Ovary (tissue), 3 donors: ENCODE measurements around the gene FRMD4A.

Experiments used
- EP300 ChIP-seq: sonication (generic); formaldehyde crosslinking; IDR thresholded peaks from one replicate; pipeline ENCODE4 v1.6.1; 2017; ENCODE audit warnings: antibody characterized with exemption
- POLR2A ChIP-seq: fragments of 450-650 bp; IDR thresholded peaks from one replicate; pipeline ENCODE4 v1.6.1; 2017; ENCODE audit warnings: antibody characterized with exemption, mild to moderate bottlenecking, moderate library complexity
- TF ChIP-seq, protein P1 (sequence below), 3 donors: fragments of 450-650 bp in 2 of 3; fragments of 200-600 bp in 1 of 3; IDR thresholded peaks; one replicate each; pipeline versions ENCODE4 v1.5.1 to v1.8.0; 2016 to 2022; ENCODE audit warnings: antibody characterized with exemption in 3 of 3, mild to moderate bottlenecking in 1 of 3
- donor health status: DM: no; HTN: no; CAD: no.

DNA sequence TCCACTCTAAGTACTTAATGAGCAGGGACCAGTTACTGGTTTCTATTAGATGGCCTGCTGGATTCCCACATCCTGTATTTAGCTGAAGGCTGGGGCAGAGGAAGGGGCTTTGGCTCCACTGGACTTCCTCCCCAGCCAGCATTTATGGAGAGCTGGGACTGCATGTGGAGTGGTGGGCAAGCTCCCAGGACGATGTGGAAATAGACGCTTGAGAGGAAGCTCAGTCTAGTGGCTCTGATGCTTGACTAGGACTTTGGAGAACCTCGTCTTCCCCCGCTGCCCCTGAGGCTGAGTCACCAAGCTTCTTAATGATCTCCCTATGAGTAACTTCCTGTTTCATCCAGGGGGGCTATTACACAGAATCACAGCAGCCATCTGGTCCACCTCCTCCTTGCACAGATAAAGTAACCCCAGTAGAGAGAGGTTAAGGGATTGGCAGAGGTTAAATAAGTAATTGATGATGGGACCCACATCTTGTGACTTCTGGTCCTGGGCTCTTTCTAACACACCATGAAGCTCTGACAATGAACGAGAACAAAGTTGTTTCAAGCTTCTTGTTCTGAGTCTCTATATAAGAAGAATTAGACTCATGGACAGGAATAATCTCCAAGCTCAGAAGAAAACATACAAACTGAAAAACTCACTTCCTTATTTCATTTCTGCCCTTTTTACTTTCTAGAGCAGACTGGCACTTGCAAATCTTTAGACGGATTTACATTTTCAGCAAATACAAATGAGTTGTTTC, 617.7 kb downstream of the FRMD4A start:
- TF ChIP-seq, protein P1, sequence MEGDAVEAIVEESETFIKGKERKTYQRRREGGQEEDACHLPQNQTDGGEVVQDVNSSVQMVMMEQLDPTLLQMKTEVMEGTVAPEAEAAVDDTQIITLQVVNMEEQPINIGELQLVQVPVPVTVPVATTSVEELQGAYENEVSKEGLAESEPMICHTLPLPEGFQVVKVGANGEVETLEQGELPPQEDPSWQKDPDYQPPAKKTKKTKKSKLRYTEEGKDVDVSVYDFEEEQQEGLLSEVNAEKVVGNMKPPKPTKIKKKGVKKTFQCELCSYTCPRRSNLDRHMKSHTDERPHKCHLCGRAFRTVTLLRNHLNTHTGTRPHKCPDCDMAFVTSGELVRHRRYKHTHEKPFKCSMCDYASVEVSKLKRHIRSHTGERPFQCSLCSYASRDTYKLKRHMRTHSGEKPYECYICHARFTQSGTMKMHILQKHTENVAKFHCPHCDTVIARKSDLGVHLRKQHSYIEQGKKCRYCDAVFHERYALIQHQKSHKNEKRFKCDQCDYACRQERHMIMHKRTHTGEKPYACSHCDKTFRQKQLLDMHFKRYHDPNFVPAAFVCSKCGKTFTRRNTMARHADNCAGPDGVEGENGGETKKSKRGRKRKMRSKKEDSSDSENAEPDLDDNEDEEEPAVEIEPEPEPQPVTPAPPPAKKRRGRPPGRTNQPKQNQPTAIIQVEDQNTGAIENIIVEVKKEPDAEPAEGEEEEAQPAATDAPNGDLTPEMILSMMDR (IDR thresholded peaks at IDR 0.05) = no peak
- TF ChIP-seq POLR2A (no peak), EP300 (no peak)
